ENCODE measurements around the gene TUBA1A. TPM values are rescaled to one million over a fixed set of nuclear protein-coding genes. Genes with fewer than 3 reads are reported as not detected.
"Not testable (repeated sequence)": the region's sequence is repeated elsewhere in the genome, so short reads cannot be mapped to it uniquely, and the experiment has no call there.

The TUBA1A gene
- total RNA-seq, 1 donor from 2014 or later, result 114 TPM

- H3K4me1 Mint-ChIP-seq, result peaks cover 2% of the 10 kb centered on the region
- no peaks in the 10 kb centered on the region for H3K27me3 Mint-ChIP-seq
- no peak overlapping the region for H3K27ac Mint-ChIP-seq
- POLR2A ChIA-PET, result interaction anchor here (0.7 kb wide), 1 partner anchor 726 kb away, joined by 3 read pairs; no protein-coding TSS in a partner anchor
- no peaks in the 10 kb centered on the region for H3K36me3 Mint-ChIP-seq (ENCODE audit: low read depth)
- H3K9me3 Mint-ChIP-seq, result no peaks in the 10 kb centered on the region
- TF ChIP-seq CTCF (IDR thresholded peaks at IDR 0.05), result no peak
- no peak for DNase-seq
- CTCF ChIA-PET, result interaction anchor here (1.0 kb wide), 1 partner anchor 128 kb away, joined by 3 read pairs; no protein-coding TSS in a partner anchor
- no peak overlapping the region for H3K4me3 Mint-ChIP-seq
- intact Hi-C loops (cut with micrococcal nuclease), result no loop called here
- ATAC-seq (ENCODE audit: low read depth), result no peak
Measured at GRCh38 chr12:49219417-49220026, 30.6 kb upstream of the TUBA1A start.

GRCh38 chr12:49212572-49212971 lies 23.7 kb upstream of the TUBA1A start:
- Mint-ChIP-seq H3K27me3 (no peaks in the 10 kb centered on the region), H3K4me3 (no peak overlapping the region), H3K9me3 (no peaks in the 10 kb centered on the region), H3K27ac (no peak overlapping the region), H3K36me3 (ENCODE audit: low read depth) (no peaks in the 10 kb centered on the region), H3K4me1 (no peaks in the 10 kb centered on the region)
- POLR2A ChIA-PET, result interaction anchor here (0.7 kb wide), 1 partner anchor 53 kb away, joined by 5 read pairs; no protein-coding TSS in a partner anchor
- CTCF ChIA-PET, result no interaction called here
- no peak for TF ChIP-seq CTCF (IDR thresholded peaks at IDR 0.05)
- intact Hi-C loops (cut with micrococcal nuclease), result no loop called here
- ATAC-seq (ENCODE audit: low read depth) (no peak), DNase-seq (no peak)

GRCh38 chr12:49210703-49211102 lies 21.8 kb upstream of the TUBA1A start:
- CTCF ChIA-PET; DNase-seq; H3K36me3 Mint-ChIP-seq (ENCODE audit: low read depth); intact Hi-C loops (cut with micrococcal nuclease); H3K4me3 Mint-ChIP-seq; H3K27me3 Mint-ChIP-seq; H3K9me3 Mint-ChIP-seq; POLR2A ChIA-PET; H3K4me1 Mint-ChIP-seq; ATAC-seq (ENCODE audit: low read depth); H3K27ac Mint-ChIP-seq: not testable (repeated sequence)

GRCh38 chr12:49208676-49209075 lies 19.8 kb upstream of the TUBA1A start:
- intact Hi-C loops (cut with micrococcal nuclease), result no loop called here
- H3K9me3 Mint-ChIP-seq, result no peaks in the 10 kb centered on the region
- ChIA-PET POLR2A (no interaction called here), CTCF (no interaction called here)
- no peak for TF ChIP-seq CTCF (IDR thresholded peaks at IDR 0.05)
- no peaks in the 10 kb centered on the region for H3K36me3 Mint-ChIP-seq (ENCODE audit: low read depth)
- H3K4me3 Mint-ChIP-seq, result no peak overlapping the region
- no peaks in the 10 kb centered on the region for H3K27me3 Mint-ChIP-seq
- ATAC-seq (ENCODE audit: low read depth) (no peak), DNase-seq (no peak)
- H3K27ac Mint-ChIP-seq, result no peak overlapping the region
- no peaks in the 10 kb centered on the region for H3K4me1 Mint-ChIP-seq

- ATAC-seq (ENCODE audit: low read depth), result no peak
- intact Hi-C loops (cut with micrococcal nuclease), result no loop called here
- ChIA-PET POLR2A (no interaction called here), CTCF (no interaction called here)
- H3K36me3 Mint-ChIP-seq (ENCODE audit: low read depth), result no peaks in the 10 kb centered on the region
- H3K9me3 Mint-ChIP-seq, result no peaks in the 10 kb centered on the region
- H3K27me3 Mint-ChIP-seq, result no peaks in the 10 kb centered on the region
- TF ChIP-seq CTCF (IDR thresholded peaks at IDR 0.05), result no peak
- DNase-seq, result no peak
- H3K4me3 Mint-ChIP-seq, result no peak overlapping the region
- H3K4me1 Mint-ChIP-seq, result no peaks in the 10 kb centered on the region
- no peak overlapping the region for H3K27ac Mint-ChIP-seq
Measured at GRCh38 chr12:49208146-49208545, 19.3 kb upstream of the TUBA1A start.

GRCh38 chr12:49206389-49206788 lies 17.5 kb upstream of the TUBA1A start:
- Mint-ChIP-seq H3K36me3 (ENCODE audit: low read depth) (no peaks in the 10 kb centered on the region), H3K4me3 (no peak overlapping the region), H3K4me1 (peaks cover 5% of the 10 kb centered on the region), H3K27me3 (no peaks in the 10 kb centered on the region), H3K27ac (no peak overlapping the region), H3K9me3 (no peaks in the 10 kb centered on the region)
- ChIA-PET POLR2A (interaction anchor here (1.0 kb wide), 1 partner anchor 18 kb away, joined by 3 read pairs; the partner anchor contains the start of gene TUBA1A), CTCF (no interaction called here)
- no peak for DNase-seq
- intact Hi-C loops (cut with micrococcal nuclease), result no loop called here
- no peak for ATAC-seq (ENCODE audit: low read depth)
- no peak for TF ChIP-seq CTCF (IDR thresholded peaks at IDR 0.05)

All from activated B cell treated with CpG ODN at 0.5 μM for 24 hours (primary cell).